OCI-LY7 (cell line): ENCODE data around the gene CREB5. TPM values are rescaled to one million over a fixed set of nuclear protein-coding genes. Genes with fewer than 3 reads are reported as not detected.

Experiments
- BruUV-seq: library from RNA; stranded (reverse); fragments of 400-500 nt; replicated peaks from 2 replicates; lab custom pipeline; 2021; lab: Mats Ljungman, UMichigan
- CTCF ChIA-PET: fragments of 300-600 bp; sonication (Branson Sonifier 250); formaldehyde crosslinking; loops from one replicate; lab custom pipeline; 2022; ENCODE audit warnings: antibody characterized with exemption; ENCODE audit not compliant: unreplicated experiment; lab: Charles Lee
- POLR2A ChIA-PET: fragments of 300-600 bp; sonication (Branson Sonifier 250); formaldehyde crosslinking; loops from one replicate; lab custom pipeline; 2022; ENCODE audit warnings: antibody characterized with exemption; lab: Charles Lee
- DNase-seq: peaks from one replicate; pipeline ENCODE4 v3.0.0-alpha.2; 2015; ENCODE audit warnings: low spot score
- H2AFZ ChIP-seq: fragments of 200-600 bp; sonication (generic), shearing (Covaris generic); 2 replicates; pipeline ENCODE4 v1.6.1; 2014; ENCODE audit warnings: mild to moderate bottlenecking, antibody characterized with exemption, low read length, moderate library complexity
- H3K27ac ChIP-seq: fragments of 200-600 bp; sonication (generic); 2 replicates; pipeline ENCODE4 v1.5.1; 2014; ENCODE audit warnings: mixed run types, low read depth, mild to moderate bottlenecking, moderate library complexity, low read length, inconsistent platforms; ENCODE audit not compliant: poor library complexity, severe bottlenecking
- H3K36me3 ChIP-seq: fragments of 200-600 bp; sonication (generic); 2 replicates; pipeline ENCODE4 v1.6.1; 2014; ENCODE audit warnings: mild to moderate bottlenecking, antibody characterized with exemption, low read length, moderate library complexity, mixed read lengths; ENCODE audit not compliant: insufficient read depth
- H3K4me1 ChIP-seq: fragments of 200-600 bp; sonication (generic); 2 replicates; pipeline ENCODE4 v1.5.1; 2014; ENCODE audit warnings: mild to moderate bottlenecking, low read length; ENCODE audit not compliant: insufficient read depth, poor library complexity, severe bottlenecking
- H3K4me2 ChIP-seq: fragments of 200-600 bp; sonication (generic); 2 replicates; pipeline ENCODE4 v1.6.1; 2014; ENCODE audit warnings: mild to moderate bottlenecking, low read length
- H3K4me3 ChIP-seq: fragments of 200-600 bp; sonication (generic); 2 replicates; pipeline ENCODE4 v1.5.1; 2014; ENCODE audit warnings: mild to moderate bottlenecking, low read depth, low read length; ENCODE audit not compliant: poor library complexity, severe bottlenecking
- H3K79me2 ChIP-seq: fragments of 200-600 bp; sonication (generic); 2 replicates; pipeline ENCODE4 v1.6.1; 2016; ENCODE audit warnings: low read depth, mild to moderate bottlenecking, low read length, moderate library complexity, mixed read lengths; ENCODE audit not compliant: insufficient read depth
- H3K9me2 ChIP-seq: fragments of 200-600 bp; sonication (generic); 2 replicates; pipeline ENCODE4 v1.6.1; 2016; ENCODE audit warnings: mild to moderate bottlenecking, low read length, mixed read lengths; ENCODE audit not compliant: insufficient read depth
- H3K9me3 ChIP-seq: fragments of 200-600 bp; sonication (generic); 2 replicates; pipeline ENCODE4 v1.6.1; 2014; ENCODE audit warnings: mild to moderate bottlenecking, mixed run types, low read length, mixed read lengths
- H4K20me1 ChIP-seq: fragments of 200-600 bp; sonication (generic); 2 replicates; pipeline ENCODE4 v1.6.1; 2014; ENCODE audit warnings: mild to moderate bottlenecking, antibody characterized with exemption, low read length, moderate library complexity, mixed read lengths; ENCODE audit not compliant: insufficient read depth
- CTCF ChIP-seq: fragments of 200-600 bp; sonication (generic); conservative IDR thresholded peaks from 2 replicates; pipeline ENCODE4 v1.5.1; 2014; ENCODE audit warnings: mild to moderate bottlenecking, antibody characterized with exemption, low read length, moderate library complexity, mixed read lengths
- EZH2phosphoT487 ChIP-seq: fragments of 200-600 bp; sonication (generic); IDR thresholded peaks from 2 replicates; pipeline ENCODE4 v1.6.1; 2018; ENCODE audit warnings: low read depth, borderline replicate concordance, mild to moderate bottlenecking, mixed run types, antibody characterized with exemption, low read length, moderate library complexity, mixed read lengths
- intact Hi-C: fragments of 100-400 bp; cut with micrococcal nuclease; formaldehyde crosslinking; loops from one replicate; pipeline ENCODE4 v1.10.0; 2022; ENCODE audit not compliant: unreplicated experiment
- total RNA-seq, 2 experiments: library from RNA; depleted of rRNA in 1 of 2; stranded (reverse); fragments of >200 nt in 1 of 2; shearing (Covaris generic) in 1 of 2; gene quantifications; 2 replicates each; pipeline ENCODE4 v1.2.3, GENCODE V29; 2014 to 2022

CREB5 gene
- total RNA-seq, 2 experiments from 2014 or later = 2.0 to 13.3 TPM

- Histone ChIP-seq H2AFZ (no peak overlapping the region), H3K9me3 (no peaks in the 10 kb centered on the region), H4K20me1 (no peaks in the 10 kb centered on the region), H3K27ac (no peak overlapping the region), H3K79me2 (no peaks in the 10 kb centered on the region), H3K4me3 (no peak overlapping the region), H3K36me3 (no peaks in the 10 kb centered on the region), H3K9me2 (no peaks in the 10 kb centered on the region), H3K4me2 (no peak overlapping the region), H3K4me1 (no peaks in the 10 kb centered on the region)
- no peak for DNase-seq
- TF ChIP-seq EZH2phosphoT487 (no peak), CTCF (no peak)
- CTCF ChIA-PET = no interaction called here
- intact Hi-C loops = no loop called here
- POLR2A ChIA-PET = interaction anchor here (2.0 kb wide), 1 partner anchor 9 kb away, joined by 7 read pairs; no protein-coding TSS in a partner anchor
- BruUV-seq = no TSS peak
Measured at GRCh38 chr7:28469562-28469961, 57.2 kb downstream of the CREB5 start.

- intact Hi-C loops = no loop called here
- H3K4me2 ChIP-seq = no peak overlapping the region
- no TSS peak for BruUV-seq
- POLR2A ChIA-PET = interaction anchor here (1.5 to 2.0 kb wide), 2 partner anchors 8 to 10 kb away, joined by 3 to 7 read pairs; no protein-coding TSS in a partner anchor
- no peaks in the 10 kb centered on the region for H3K79me2 ChIP-seq
- no peak overlapping the region for H3K4me3 ChIP-seq
- H3K9me3 ChIP-seq = no peaks in the 10 kb centered on the region
- H3K4me1 ChIP-seq = no peaks in the 10 kb centered on the region
- no peaks in the 10 kb centered on the region for H3K36me3 ChIP-seq
- TF ChIP-seq EZH2phosphoT487 = no peak
- no peak for TF ChIP-seq CTCF
- CTCF ChIA-PET = no interaction called here
- no peak overlapping the region for H3K27ac ChIP-seq
- H4K20me1 ChIP-seq = no peaks in the 10 kb centered on the region
- H3K9me2 ChIP-seq = no peaks in the 10 kb centered on the region
- no peak overlapping the region for H2AFZ ChIP-seq
- DNase-seq = no peak
Measured at GRCh38 chr7:28470344-28470743, 58.0 kb downstream of the CREB5 start.

- Histone ChIP-seq H4K20me1 (no peaks in the 10 kb centered on the region), H3K27ac (no peak overlapping the region), H3K9me2 (no peaks in the 10 kb centered on the region), H3K4me1 (no peaks in the 10 kb centered on the region), H3K4me3 (no peak overlapping the region), H3K9me3 (no peaks in the 10 kb centered on the region), H3K79me2 (no peaks in the 10 kb centered on the region), H3K36me3 (no peaks in the 10 kb centered on the region), H2AFZ (no peak overlapping the region), H3K4me2 (no peak overlapping the region)
- CTCF ChIA-PET = no interaction called here
- no TSS peak for BruUV-seq
- TF ChIP-seq EZH2phosphoT487 = no peak
- POLR2A ChIA-PET = interaction anchor here (0.7 to 0.8 kb wide), 2 partner anchors 14 to 191 kb away, joined by 3 to 5 read pairs; no protein-coding TSS in a partner anchor
- intact Hi-C loops = no loop called here
- no peak for DNase-seq
Measured at GRCh38 chr7:28472332-28472731, 60.0 kb downstream of the CREB5 start.
